GM18520 (cell line): ENCODE data around the gene TBX1.

Source experiments
- ATAC-seq: cut with Tn5 transposase; IDR thresholded peaks from one replicate; pipeline ENCODE4 v1.9.1; 2021; ENCODE audit not compliant: unreplicated experiment

The TBX1 gene

GRCh38 chr22:19751497-19752245 is 8.9 kb upstream of the TBX1 start:
- no peak for ATAC-seq

- ATAC-seq, result no peak
Measured at GRCh38 chr22:19753090-19753842, 7.3 kb upstream of the TBX1 start.

DNA sequence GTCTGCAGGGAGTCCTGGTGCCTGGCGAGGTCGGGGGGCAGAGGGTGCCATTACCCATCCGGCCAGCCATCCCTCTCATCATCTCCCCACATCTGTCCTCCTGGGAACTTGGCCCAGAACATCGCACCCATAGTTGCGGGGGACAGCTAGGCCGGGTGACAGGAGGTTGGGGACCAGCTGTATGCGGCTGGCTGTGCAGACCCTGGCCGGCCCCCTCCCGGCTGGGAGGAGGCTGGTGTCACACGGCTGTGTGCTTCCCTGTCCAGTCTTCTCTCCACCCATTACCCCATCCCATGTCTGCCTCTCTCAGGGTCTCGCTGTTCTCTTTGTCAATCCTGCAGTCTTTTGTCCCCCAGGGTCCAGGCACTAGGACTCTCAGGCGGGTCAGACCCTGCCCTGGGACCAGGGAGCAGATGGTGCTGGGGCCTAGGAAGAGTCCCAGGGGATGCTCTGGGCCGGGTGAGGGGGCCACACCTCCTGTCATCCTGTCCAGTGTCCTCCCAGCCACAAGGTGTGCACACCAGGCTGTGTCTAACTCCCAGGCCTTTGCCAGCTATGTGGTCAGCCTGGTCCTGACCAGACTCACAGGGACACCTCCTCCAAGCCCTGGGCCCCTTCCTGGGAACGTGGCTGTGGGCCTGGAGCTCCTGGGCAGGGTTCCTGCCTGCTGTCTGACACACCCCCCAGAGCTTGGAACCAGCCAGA is 6.4 kb upstream of the TBX1 start:
- no peak for ATAC-seq

DNA sequence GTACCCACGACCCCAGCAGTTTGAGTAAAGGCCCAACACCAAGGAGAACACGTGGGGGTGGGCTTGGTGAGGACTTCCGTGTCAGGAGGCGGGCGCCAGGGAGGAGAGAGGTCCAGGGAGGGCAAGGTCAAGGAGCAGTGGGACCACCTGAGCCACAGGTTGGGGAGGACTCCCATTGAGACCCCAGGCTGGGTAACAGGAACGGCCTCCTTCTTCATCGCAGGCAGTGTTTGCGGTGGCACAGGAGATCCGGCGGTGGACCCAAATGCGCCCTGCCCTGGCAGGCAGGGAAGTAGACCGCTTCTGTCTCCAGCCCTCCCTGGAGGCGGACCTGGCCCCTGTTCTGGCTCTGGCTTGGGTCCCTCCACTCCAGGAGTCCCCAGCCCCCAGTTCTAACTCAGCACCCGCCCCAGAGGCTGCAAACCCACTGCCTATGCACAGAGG is 5.9 kb upstream of the TBX1 start:
- ATAC-seq, result no peak

GRCh38 chr22:19755145-19755710 is 5.3 kb upstream of the TBX1 start:
- ATAC-seq, result no peak

- no peak for ATAC-seq
Measured at GRCh38 chr22:19755722-19756287, 4.8 kb upstream of the TBX1 start.

DNA sequence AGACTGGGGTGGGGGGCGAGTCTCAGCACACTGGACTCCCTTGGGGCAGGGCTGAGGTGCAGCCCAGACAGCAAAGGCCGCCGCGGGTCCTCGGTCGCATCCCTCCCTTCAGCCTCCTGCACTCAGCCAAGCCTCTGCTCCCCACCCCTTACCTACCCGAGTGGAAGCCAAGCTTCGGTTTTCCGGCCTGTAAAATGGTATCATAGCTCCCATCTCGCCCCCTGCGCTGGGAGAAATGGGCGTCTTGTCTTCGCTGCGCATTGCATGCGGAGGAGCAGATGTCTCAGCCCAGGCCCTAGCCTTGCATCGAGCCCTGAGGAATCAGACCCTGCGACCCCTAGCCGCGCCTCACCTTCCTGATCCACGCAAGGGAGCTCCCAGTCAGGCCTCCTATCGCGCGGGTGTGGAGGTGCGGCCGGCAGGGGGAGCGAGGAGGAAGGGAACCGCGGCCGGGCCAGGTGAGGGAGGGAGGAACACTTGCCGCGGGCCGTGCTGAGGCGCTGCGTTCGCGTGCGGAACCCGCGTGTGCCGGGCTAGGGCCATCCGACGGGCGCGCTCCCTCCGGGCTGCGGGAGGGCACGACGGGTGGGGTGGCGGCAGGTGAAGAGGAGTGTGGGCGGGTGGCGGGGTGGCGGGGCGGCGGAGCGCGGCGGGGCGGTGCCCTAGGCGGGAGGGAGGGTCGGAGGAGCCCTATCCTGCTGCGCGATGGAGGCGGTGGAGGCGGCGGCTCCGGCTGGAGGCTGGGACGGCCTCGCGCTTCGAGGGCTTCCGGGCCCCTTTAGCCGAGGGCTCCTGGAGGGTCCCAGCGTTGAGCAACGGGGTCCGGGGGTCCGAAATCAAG is 4.1 kb upstream of the TBX1 start:
- ATAC-seq, result no peak

DNA sequence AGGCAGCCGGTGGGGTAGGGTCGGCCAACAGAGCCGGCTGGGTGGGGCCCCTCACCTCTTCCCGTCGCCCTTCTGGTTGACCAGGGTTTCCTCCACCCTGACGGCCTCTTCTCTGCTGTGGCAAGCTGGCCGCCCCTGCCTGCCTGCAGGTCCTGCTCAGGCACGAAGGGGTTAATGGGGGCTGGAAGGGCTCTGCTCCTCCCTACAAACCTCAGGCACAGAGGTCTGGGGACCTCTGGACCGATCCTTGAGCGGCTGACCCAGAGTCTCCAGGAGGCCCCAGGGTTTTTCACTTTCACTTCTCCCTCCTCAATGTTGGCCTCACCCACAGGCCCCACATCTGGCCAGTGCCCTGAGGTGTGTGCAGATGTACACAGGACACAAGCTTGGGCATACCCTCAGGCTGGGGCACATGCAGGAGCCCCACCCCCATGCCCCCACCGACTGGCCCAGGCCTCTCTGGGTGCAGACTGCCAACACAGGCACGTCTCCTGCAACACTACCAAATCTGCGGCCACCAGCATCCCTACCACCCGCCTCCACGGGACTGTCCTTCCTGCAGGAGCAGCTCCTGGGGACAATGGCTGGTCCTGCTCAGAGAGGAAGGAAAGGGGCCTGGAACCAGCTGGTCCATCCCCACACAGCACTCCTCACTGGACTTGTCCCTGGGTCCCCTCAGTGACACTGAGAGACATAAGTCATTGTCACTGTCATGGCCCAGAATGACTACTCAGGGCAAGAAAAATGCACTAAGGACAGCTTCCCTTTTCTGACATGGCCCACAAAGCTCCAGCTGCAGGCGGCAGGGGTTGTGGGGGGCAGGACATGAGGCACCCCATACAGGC is 3.2 kb upstream of the TBX1 start:
- ATAC-seq, result no peak

- no peak for ATAC-seq
Measured at GRCh38 chr22:19757985-19758895, 2.3 kb upstream of the TBX1 start.

GRCh38 chr22:19758896-19759426 is 1.6 kb upstream of the TBX1 start:
- ATAC-seq, result no peak

DNA sequence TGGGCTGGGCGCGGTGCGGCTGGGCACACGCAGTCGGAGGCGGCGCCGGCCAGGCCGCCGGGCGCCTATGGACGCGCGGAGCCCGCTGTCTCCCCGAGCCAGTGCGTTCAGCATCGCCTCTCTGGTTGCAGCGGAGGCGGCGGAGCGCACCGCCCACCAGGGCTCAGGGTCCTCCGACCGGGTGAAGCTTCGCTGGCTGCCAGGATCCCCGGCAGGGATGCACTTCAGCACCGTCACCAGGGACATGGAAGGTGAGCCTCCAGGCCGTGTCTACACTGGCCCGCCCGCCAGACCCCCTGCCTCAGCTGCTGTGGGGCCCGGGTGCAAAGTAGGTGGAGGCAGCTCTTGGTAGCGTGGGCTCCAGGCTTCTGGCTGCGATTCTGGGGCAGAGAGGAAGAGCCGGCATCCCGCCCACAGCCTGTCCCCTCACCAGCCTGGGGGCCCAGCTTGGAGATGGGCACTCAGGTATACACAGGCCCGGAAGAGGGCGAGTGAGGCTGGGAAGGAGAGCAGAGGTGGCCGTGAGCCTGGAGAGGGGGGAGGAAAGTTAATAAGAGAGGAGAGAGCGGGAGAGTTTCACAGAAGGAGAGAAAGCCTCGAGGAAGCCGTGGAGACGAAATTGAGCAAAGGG is 1.0 kb upstream of the TBX1 start:
- ATAC-seq, result no peak

DNA sequence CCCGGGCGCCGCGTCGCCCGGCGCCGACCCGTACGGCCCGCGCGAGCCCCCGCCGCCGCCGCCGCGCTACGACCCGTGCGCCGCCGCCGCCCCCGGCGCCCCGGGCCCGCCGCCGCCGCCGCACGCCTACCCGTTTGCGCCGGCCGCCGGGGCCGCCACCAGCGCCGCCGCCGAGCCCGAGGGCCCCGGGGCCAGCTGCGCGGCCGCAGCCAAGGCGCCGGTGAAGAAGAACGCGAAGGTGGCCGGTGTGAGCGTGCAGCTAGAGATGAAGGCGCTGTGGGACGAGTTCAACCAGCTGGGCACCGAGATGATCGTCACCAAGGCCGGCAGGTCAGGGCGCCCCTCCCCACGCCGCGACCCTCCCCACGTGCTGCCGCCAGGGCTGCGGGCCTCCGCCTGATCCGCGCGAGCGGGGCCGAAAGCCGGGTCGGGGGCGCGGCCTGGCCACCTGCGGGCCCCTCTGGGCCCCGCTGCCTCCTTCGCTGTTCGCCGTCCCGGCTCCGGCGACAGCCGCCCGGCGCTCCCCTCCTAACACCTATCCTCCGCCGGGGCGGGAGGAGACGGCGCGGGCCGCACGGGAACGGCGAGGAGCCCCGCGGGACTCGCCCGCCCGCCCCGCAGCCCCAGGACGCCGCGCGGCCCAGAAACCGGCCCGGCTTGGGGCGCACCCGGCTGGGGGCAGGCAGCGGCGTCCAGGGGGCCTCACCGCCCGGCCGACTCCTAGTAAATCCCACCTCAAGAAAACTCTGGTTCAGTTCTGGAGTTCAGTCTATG is 560 bp downstream of the TBX1 start:
- ATAC-seq, result no peak

DNA sequence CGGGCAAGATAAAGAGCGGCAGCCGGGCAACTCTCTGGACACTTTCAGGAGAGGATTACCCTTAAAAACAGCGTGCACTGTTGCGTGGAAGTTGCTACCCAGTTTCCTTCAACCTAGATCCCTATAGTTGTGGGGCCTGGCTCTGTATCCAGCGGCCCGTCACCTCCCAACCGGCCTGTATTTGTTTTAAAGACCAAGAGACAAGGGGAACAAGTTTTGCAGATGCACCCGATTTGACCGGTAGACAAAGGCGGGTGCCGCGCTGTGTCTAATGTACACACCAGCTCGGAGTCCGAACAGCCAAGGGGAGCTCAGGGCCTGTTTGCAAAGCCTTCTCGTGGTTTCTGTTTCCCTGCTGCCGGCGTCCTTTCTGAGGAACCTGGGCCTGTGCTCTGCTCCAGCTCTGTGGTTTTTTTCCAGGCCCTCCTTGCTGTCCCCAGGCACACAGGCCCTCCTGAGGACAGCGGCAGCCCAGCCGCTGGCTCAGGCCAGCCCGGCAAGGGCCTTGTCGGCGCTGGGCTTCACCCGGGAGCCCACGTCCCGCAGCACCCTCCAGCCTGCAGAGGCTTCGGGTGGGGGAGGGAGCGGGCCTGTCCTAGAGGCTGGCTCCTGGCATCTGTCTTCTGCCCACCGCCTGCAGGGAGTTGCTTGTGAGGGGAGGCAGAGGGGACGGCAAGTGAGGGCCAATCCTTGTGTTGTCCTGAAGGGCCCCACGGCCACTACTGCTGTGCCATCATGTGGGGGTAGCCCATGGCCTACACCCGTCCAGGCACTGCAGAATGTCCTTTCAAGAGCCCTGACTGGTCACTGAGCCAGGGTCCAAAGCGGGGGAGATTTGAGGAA is 1.4 kb downstream of the TBX1 start:
- ATAC-seq, result no peak

GRCh38 chr22:19762568-19763457 is 2.2 kb downstream of the TBX1 start:
- ATAC-seq, result no peak
